Bronchial epithelial cell (primary cell): ENCODE results near the gene RPS6KA4. TPM values are rescaled to one million over a fixed set of nuclear protein-coding genes. Genes with fewer than 3 reads are reported as not detected.
A peak's percentile ranks its signal among the peaks of the same experiment; 100 is the strongest.

Experiments
- DNase-seq: peaks from one replicate; pipeline ENCODE4 v3.0.0-alpha.2; 2010; ENCODE audit warnings: low read depth
- FAIRE-seq: peaks from 2 replicates; lab custom pipeline; 2011; peaks lifted over from hg19 to GRCh38; lab: Jason Lieb, UNC
- H3K27me3 ChIP-seq: 2 replicates; pipeline ENCODE4 v1.5.1; 2011; ENCODE audit warnings: low read length; ENCODE audit not compliant: control insufficient read depth, insufficient read depth
- H3K36me3 ChIP-seq: 2 replicates; pipeline ENCODE4 v1.5.1; 2011; ENCODE audit warnings: low read length; ENCODE audit not compliant: control insufficient read depth, insufficient read depth
- H3K4me3 ChIP-seq: 2 replicates; pipeline ENCODE4 v1.5.1; 2011; ENCODE audit warnings: mild to moderate bottlenecking, low read depth, low read length, control low read depth
- CTCF ChIP-seq: IDR thresholded peaks from 2 replicates; pipeline ENCODE4 v1.5.1; 2011; ENCODE audit warnings: mild to moderate bottlenecking, moderate library complexity, low read length, control low read depth, inconsistent platforms; ENCODE audit not compliant: insufficient read depth, severe bottlenecking
- total RNA-seq: library from RNA; depleted of rRNA; stranded (reverse); fragments of >200 nt; gene quantifications from 2 replicates; pipeline ENCODE4 v1.2.1, GENCODE V29; 2014

RPS6KA4 gene
- total RNA-seq, 1 donor from 2014 or later: 59.5 TPM

GRCh38 chr11:64384028-64384737 is 25.2 kb downstream of the RPS6KA4 start:
- H3K36me3 ChIP-seq: no peaks in the 10 kb centered on the region
- DNase-seq (no peak), FAIRE-seq (no peak)
- TF ChIP-seq CTCF: no peak
- H3K27me3 ChIP-seq: peaks cover 7% of the 10 kb centered on the region
- no peak overlapping the region for H3K4me3 ChIP-seq

GRCh38 chr11:64384981-64385944 is 26.3 kb downstream of the RPS6KA4 start:
- H3K4me3 ChIP-seq: no peak overlapping the region
- peaks cover 9% of the 10 kb centered on the region for H3K27me3 ChIP-seq
- TF ChIP-seq CTCF: no peak
- no peaks in the 10 kb centered on the region for H3K36me3 ChIP-seq
- DNase-seq (no peak), FAIRE-seq (no peak)

- TF ChIP-seq CTCF: no peak
- Histone ChIP-seq H3K4me3 (no peak overlapping the region), H3K27me3 (peaks cover 9% of the 10 kb centered on the region), H3K36me3 (no peaks in the 10 kb centered on the region)
- FAIRE-seq (no peak), DNase-seq (peak; percentile 57)
Measured at GRCh38 chr11:64385945-64386704, 27.2 kb downstream of the RPS6KA4 start.

GRCh38 chr11:64387916-64388315 is 29.0 kb downstream of the RPS6KA4 start:
- DNase-seq: no peak
- Histone ChIP-seq H3K27me3 (peaks cover 7% of the 10 kb centered on the region), H3K36me3 (no peaks in the 10 kb centered on the region), H3K4me3 (no peak overlapping the region)
- no peak for FAIRE-seq
- no peak for TF ChIP-seq CTCF

- no peak for TF ChIP-seq CTCF
- H3K4me3 ChIP-seq: no peak overlapping the region
- H3K36me3 ChIP-seq: no peaks in the 10 kb centered on the region
- FAIRE-seq (no peak), DNase-seq (no peak)
- H3K27me3 ChIP-seq: peaks cover 4% of the 10 kb centered on the region
Measured at GRCh38 chr11:64388894-64389293, 29.9 kb downstream of the RPS6KA4 start.
